Choroid plexus epithelial cell (primary cell): ENCODE measurements around the gene C2orf72.

Experiments
- DNase-seq: peaks from one replicate; pipeline ENCODE4 v3.0.0-alpha.2; 2010; ENCODE audit warnings: low read depth
- H3K4me3 ChIP-seq: 2 replicates; pipeline ENCODE4 v1.5.1; 2011; ENCODE audit warnings: low read depth, mild to moderate bottlenecking, control low read depth, low read length, moderate library complexity
- TF ChIP-seq, protein P1 (sequence below): conservative IDR thresholded peaks from 2 replicates; pipeline ENCODE4 v1.5.1; 2011; ENCODE audit warnings: low read depth, mild to moderate bottlenecking, control low read depth, inconsistent platforms, low read length, moderate library complexity

Gene C2orf72

DNA sequence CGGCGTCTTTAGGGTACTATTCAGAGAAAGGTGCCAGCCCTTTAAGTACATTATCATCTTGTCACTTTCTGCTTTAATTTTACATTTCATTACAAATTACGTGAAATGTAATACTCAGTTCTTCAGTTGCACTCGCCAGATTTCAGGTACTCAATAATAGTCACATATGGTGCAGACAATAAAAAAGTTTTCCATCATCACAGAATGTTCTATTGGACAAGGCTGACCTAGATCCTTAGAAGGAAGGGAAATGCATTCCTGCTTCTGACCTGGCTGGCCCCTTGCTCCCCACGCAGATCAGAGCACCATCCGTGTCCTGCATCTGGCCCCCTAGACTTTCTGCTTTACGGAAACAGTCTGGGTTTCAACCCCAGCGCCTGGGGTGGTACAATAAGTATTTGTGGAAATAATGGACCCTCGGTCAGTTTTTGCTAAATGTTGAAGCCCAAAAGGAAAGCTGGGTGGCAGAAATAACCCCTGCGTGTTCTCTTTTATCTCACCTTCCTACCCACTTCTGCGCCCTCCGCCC lies 681 bp upstream of the C2orf72 start:
- TF ChIP-seq, protein P1, sequence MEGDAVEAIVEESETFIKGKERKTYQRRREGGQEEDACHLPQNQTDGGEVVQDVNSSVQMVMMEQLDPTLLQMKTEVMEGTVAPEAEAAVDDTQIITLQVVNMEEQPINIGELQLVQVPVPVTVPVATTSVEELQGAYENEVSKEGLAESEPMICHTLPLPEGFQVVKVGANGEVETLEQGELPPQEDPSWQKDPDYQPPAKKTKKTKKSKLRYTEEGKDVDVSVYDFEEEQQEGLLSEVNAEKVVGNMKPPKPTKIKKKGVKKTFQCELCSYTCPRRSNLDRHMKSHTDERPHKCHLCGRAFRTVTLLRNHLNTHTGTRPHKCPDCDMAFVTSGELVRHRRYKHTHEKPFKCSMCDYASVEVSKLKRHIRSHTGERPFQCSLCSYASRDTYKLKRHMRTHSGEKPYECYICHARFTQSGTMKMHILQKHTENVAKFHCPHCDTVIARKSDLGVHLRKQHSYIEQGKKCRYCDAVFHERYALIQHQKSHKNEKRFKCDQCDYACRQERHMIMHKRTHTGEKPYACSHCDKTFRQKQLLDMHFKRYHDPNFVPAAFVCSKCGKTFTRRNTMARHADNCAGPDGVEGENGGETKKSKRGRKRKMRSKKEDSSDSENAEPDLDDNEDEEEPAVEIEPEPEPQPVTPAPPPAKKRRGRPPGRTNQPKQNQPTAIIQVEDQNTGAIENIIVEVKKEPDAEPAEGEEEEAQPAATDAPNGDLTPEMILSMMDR, result no peak
- no peak overlapping the region for H3K4me3 ChIP-seq
- no peak for DNase-seq

- TF ChIP-seq, protein P1, result no peak
- DNase-seq, result no peak
- H3K4me3 ChIP-seq, result no peak overlapping the region
These were observed 584 bp downstream of the C2orf72 start for GRCh38 chr2:231037731-231038482.

- no peak overlapping the region for H3K4me3 ChIP-seq
- TF ChIP-seq, protein P1, result no peak
- no peak for DNase-seq
These were observed 1.4 kb downstream of the C2orf72 start for GRCh38 chr2:231038483-231039293.

GRCh38 chr2:231039294-231039664 lies 2.0 kb downstream of the C2orf72 start:
- TF ChIP-seq, protein P1, result no peak
- no peak overlapping the region for H3K4me3 ChIP-seq
- no peak for DNase-seq

- TF ChIP-seq, protein P1, result no peak
- DNase-seq, result no peak
These were observed 2.6 kb downstream of the C2orf72 start for GRCh38 chr2:231039821-231040364.

DNA sequence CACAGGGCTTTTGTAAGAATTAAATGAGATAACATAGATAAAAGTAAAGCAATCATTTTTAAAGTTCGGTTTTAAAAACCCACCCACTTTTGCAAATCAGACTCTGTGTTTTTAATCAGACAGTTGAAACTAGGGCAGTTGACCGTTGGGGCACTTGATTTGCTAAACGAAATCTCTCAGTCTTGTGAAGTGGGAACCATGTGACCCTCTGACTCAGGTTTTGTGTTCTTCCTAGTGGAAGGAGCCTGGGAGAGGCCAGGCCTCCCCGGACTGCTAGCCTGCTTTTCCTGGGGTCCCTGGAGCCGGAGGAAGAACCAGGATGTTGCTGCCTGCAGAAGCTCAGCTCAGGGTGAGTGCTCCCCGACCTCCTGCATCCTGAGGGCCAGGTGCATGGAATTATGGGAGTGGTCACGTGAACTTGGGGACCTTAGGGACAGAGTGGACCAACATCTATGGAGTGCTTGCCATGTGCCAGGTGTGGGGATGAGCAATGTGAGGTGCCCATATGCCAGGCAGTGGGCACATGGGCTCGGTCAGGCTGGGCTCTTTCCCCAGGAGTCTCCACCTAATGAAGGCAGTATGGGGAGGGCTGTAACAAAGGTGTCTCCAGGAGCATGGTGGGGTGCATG lies 3.9 kb downstream of the C2orf72 start:
- DNase-seq, result peak; percentile 34
- H3K4me3 ChIP-seq, result no peak overlapping the region
- TF ChIP-seq, protein P1, result no peak

More at GRCh38 chr2:231039821-231040364, 2.6 kb downstream of the C2orf72 start:
- no peak overlapping the region for H3K4me3 ChIP-seq
